DMS 273 (cell line): ENCODE measurements around the gene PTMA.
"Not testable (repeated sequence)": the region's sequence is repeated elsewhere in the genome, so short reads cannot be mapped to it uniquely, and the experiment has no call there.

Experiments used
- DNase-seq: peaks from one replicate; lab custom pipeline; 2025; ENCODE audit not compliant: unreplicated experiment; lab: John Stamatoyannopoulos, UW

Gene PTMA

GRCh38 chr2:231691251-231691772, 17.0 kb upstream of the PTMA start:
- no peak for DNase-seq

- DNase-seq, result no peak
These were observed 15.5 kb upstream of the PTMA start for GRCh38 chr2:231692847-231693246.

GRCh38 chr2:231693956-231694355, 14.4 kb upstream of the PTMA start:
- DNase-seq, result no peak

GRCh38 chr2:231696004-231696367, 12.3 kb upstream of the PTMA start:
- DNase-seq, result no peak

- DNase-seq, result no peak
These were observed 9.3 kb upstream of the PTMA start for GRCh38 chr2:231699006-231699405.

- peak; percentile 95 for DNase-seq
These were observed 6.6 kb upstream of the PTMA start for GRCh38 chr2:231701456-231702373.

- DNase-seq, result no peak
These were observed 4.3 kb upstream of the PTMA start for GRCh38 chr2:231704017-231704416.

GRCh38 chr2:231706731-231707624, 1.3 kb upstream of the PTMA start:
- DNase-seq, result peak; percentile 99

GRCh38 chr2:231707625-231707926, 749 bp upstream of the PTMA start:
- DNase-seq, result peak; percentile 85

- DNase-seq, result no peak
These were observed 679 bp downstream of the PTMA start for GRCh38 chr2:231708773-231709635.

GRCh38 chr2:231709636-231709980, 1.3 kb downstream of the PTMA start:
- DNase-seq, result no peak

- peak; percentile 92 for DNase-seq
These were observed 1.9 kb downstream of the PTMA start for GRCh38 chr2:231709981-231710798.

- no peak for DNase-seq
These were observed 2.7 kb downstream of the PTMA start for GRCh38 chr2:231710799-231711676.

GRCh38 chr2:231711677-231712450, 3.5 kb downstream of the PTMA start:
- no peak for DNase-seq

GRCh38 chr2:231712451-231713021, 4.2 kb downstream of the PTMA start:
- DNase-seq, result not testable (repeated sequence)

- DNase-seq, result not testable (repeated sequence)
These were observed 5.0 kb downstream of the PTMA start for GRCh38 chr2:231713406-231713729.

- DNase-seq, result peak; percentile 99
These were observed 5.7 kb downstream of the PTMA start for GRCh38 chr2:231713730-231714638.
